GM18526 (cell line): ENCODE results near the gene HOXC10.

ENCODE experiments used
- POLR2A ChIP-seq: IDR thresholded peaks from 3 replicates; pipeline ENCODE4 v1.6.1; 2011; ENCODE audit not compliant: insufficient read length; ENCODE audit errors: extremely low read depth

The HOXC10 gene

GRCh38 chr12:53955776-53956250 lies 29.1 kb upstream of the HOXC10 start:
- no peak for TF ChIP-seq POLR2A

GRCh38 chr12:53956251-53956887 lies 28.6 kb upstream of the HOXC10 start:
- no peak for TF ChIP-seq POLR2A

- no peak for TF ChIP-seq POLR2A
Measured at GRCh38 chr12:53956914-53957536, 27.9 kb upstream of the HOXC10 start.

- TF ChIP-seq POLR2A, result no peak
Measured at GRCh38 chr12:53958128-53958527, 26.8 kb upstream of the HOXC10 start.

GRCh38 chr12:53959314-53959713 lies 25.6 kb upstream of the HOXC10 start:
- no peak for TF ChIP-seq POLR2A

GRCh38 chr12:53960187-53961024 lies 24.5 kb upstream of the HOXC10 start:
- TF ChIP-seq POLR2A, result no peak

- no peak for TF ChIP-seq POLR2A
Measured at GRCh38 chr12:53961025-53961761, 23.8 kb upstream of the HOXC10 start.

- no peak for TF ChIP-seq POLR2A
Measured at GRCh38 chr12:53963005-53963404, 21.9 kb upstream of the HOXC10 start.

GRCh38 chr12:53963434-53964314 lies 21.3 kb upstream of the HOXC10 start:
- TF ChIP-seq POLR2A, result no peak

GRCh38 chr12:53964315-53964713 lies 20.6 kb upstream of the HOXC10 start:
- no peak for TF ChIP-seq POLR2A

- no peak for TF ChIP-seq POLR2A
Measured at GRCh38 chr12:53965281-53966084, 19.5 kb upstream of the HOXC10 start.

GRCh38 chr12:53966085-53966384 lies 18.9 kb upstream of the HOXC10 start:
- no peak for TF ChIP-seq POLR2A

- TF ChIP-seq POLR2A, result no peak
Measured at GRCh38 chr12:53966385-53967133, 18.4 kb upstream of the HOXC10 start.
